ENCODE measurements around the gene SUGP2. TPM values are rescaled to one million over a fixed set of nuclear protein-coding genes. Genes with fewer than 3 reads are reported as not detected.

Gene SUGP2
- total and polyA plus RNA-seq, 4 donors, result 27.6 to 73.4 (median 59.6) TPM

- peaks cover 2 to 21% (median 16%) of the 10 kb centered on the region in 5 donors for H3K4me1 ChIP-seq (ENCODE audit: control insufficient read depth in 5 of 5, insufficient read depth in 5 of 5, low read length in 5 of 5)
- H3K27me3 ChIP-seq (ENCODE audit: control insufficient read depth in 3 of 3, insufficient read depth in 3 of 3, low read length in 2 of 3), result no peaks in the 10 kb centered on the region
- no peaks in the 10 kb centered on the region for H3K9me3 ChIP-seq (ENCODE audit: control insufficient read depth in 4 of 4, insufficient read depth in 3 of 4, low read length in 3 of 4)
- peaks cover 0 to 3% (median 0%) of the 10 kb centered on the region in 4 donors for H3K36me3 ChIP-seq (ENCODE audit: control insufficient read depth in 4 of 4, insufficient read depth in 4 of 4, low read length in 4 of 4)
- no peak overlapping the region for H3K27ac ChIP-seq (ENCODE audit: low read depth in 1 of 2, low read length in 1 of 2)
- TF ChIP-seq CTCF (IDR thresholded peaks at IDR 0.05; ENCODE audit: control extremely low read depth, extremely low read depth), result no peak
- DNase-seq (peak in 2 of 3 donors; percentile 17 to 36), ATAC-seq (ENCODE audit: insufficient read depth, low FRiP score) (no peak)
- WGBS, 2 donors, result 72 to 83% methylated on average over 11 of the region's 11 CpGs
- no peak overlapping the region for H3K9ac ChIP-seq (ENCODE audit: insufficient read depth in 1 of 2, low read length in 2 of 2)
- H3K4me3 ChIP-seq, result no peak overlapping the region
Observed at GRCh38 chr19:19067276-19068072, 34.2 kb upstream of the SUGP2 start.

- no peaks in the 10 kb centered on the region for H3K27me3 ChIP-seq (ENCODE audit: control insufficient read depth in 3 of 3, insufficient read depth in 3 of 3, low read length in 2 of 3)
- peak overlapping the region; percentile 27 for H3K4me3 ChIP-seq
- H3K9ac ChIP-seq (ENCODE audit: insufficient read depth in 1 of 2, low read length in 2 of 2), result peak overlapping the region; percentile 55 to 65
- peak overlapping the region; percentile 27 to 44 for H3K27ac ChIP-seq (ENCODE audit: low read depth in 1 of 2, low read length in 1 of 2)
- peaks cover 0 to 3% (median 0%) of the 10 kb centered on the region in 4 donors for H3K36me3 ChIP-seq (ENCODE audit: control insufficient read depth in 4 of 4, insufficient read depth in 4 of 4, low read length in 4 of 4)
- TF ChIP-seq CTCF (IDR thresholded peaks at IDR 0.05; ENCODE audit: control extremely low read depth, extremely low read depth), result no peak
- peak; percentile 26 to 50 (median 30) for DNase-seq
- peaks cover 2 to 21% (median 16%) of the 10 kb centered on the region in 5 donors for H3K4me1 ChIP-seq (ENCODE audit: control insufficient read depth in 5 of 5, insufficient read depth in 5 of 5, low read length in 5 of 5)
- 1% methylated on average over 25 of the region's 25 CpGs for WGBS, 2 donors
- ATAC-seq (ENCODE audit: insufficient read depth, low FRiP score), result no peak
- no peaks in the 10 kb centered on the region for H3K9me3 ChIP-seq (ENCODE audit: control insufficient read depth in 4 of 4, insufficient read depth in 3 of 4, low read length in 3 of 4)
Observed at GRCh38 chr19:19064811-19065745, 31.8 kb upstream of the SUGP2 start.

GRCh38 chr19:19064098-19064722, 30.9 kb upstream of the SUGP2 start:
- TF ChIP-seq CTCF (IDR thresholded peaks at IDR 0.05; ENCODE audit: control extremely low read depth, extremely low read depth), result no peak
- H3K36me3 ChIP-seq (ENCODE audit: control insufficient read depth in 4 of 4, insufficient read depth in 4 of 4, low read length in 4 of 4), result peaks cover 0 to 6% (median 4%) of the 10 kb centered on the region in 4 donors
- peak overlapping the region; percentile 46 to 79 for H3K27ac ChIP-seq (ENCODE audit: low read depth in 1 of 2, low read length in 1 of 2)
- peak overlapping the region; percentile 55 to 65 for H3K9ac ChIP-seq (ENCODE audit: insufficient read depth in 1 of 2, low read length in 2 of 2)
- H3K4me1 ChIP-seq (ENCODE audit: control insufficient read depth in 5 of 5, insufficient read depth in 5 of 5, low read length in 5 of 5), result peaks cover 2 to 18% (median 12%) of the 10 kb centered on the region in 5 donors
- peak overlapping the region; percentile 58 for H3K4me3 ChIP-seq
- H3K27me3 ChIP-seq (ENCODE audit: control insufficient read depth in 3 of 3, insufficient read depth in 3 of 3, low read length in 2 of 3), result no peaks in the 10 kb centered on the region
- WGBS, 2 donors, result 1 to 3% methylated on average over 23 to 29 of the region's 29 CpGs
- no peak for DNase-seq
- no peak for ATAC-seq (ENCODE audit: insufficient read depth, low FRiP score)
- H3K9me3 ChIP-seq (ENCODE audit: control insufficient read depth in 4 of 4, insufficient read depth in 3 of 4, low read length in 3 of 4), result no peaks in the 10 kb centered on the region

All from lung (tissue), 12 donors.